NCI-H82 treated with DMSO at 0.1 percent for 48 hours (cell line): ENCODE results near the gene CTSV.
A peak's percentile ranks its signal among the peaks of the same experiment; 100 is the strongest.
"Not testable (repeated sequence)": the region's sequence is repeated elsewhere in the genome, so short reads cannot be mapped to it uniquely, and the experiment has no call there.

Source experiments
- DNase-seq: peaks from one replicate; lab custom pipeline; 2025; ENCODE audit not compliant: unreplicated experiment; lab: John Stamatoyannopoulos, UW

CTSV gene

GRCh38 chr9:97045300-97045699 is 6.4 kb upstream of the CTSV start:
- DNase-seq, result no peak

GRCh38 chr9:97041898-97042297 is 3.0 kb upstream of the CTSV start:
- no peak for DNase-seq

- DNase-seq, result no peak
These were observed 545 bp upstream of the CTSV start for GRCh38 chr9:97039514-97039860.

GRCh38 chr9:97023505-97023904 is 15.4 kb downstream of the CTSV start:
- DNase-seq, result peak; percentile 11

- DNase-seq, result peak; percentile 58
These were observed 25.5 kb downstream of the CTSV start for GRCh38 chr9:97013151-97014132.

- DNase-seq, result not testable (repeated sequence)
These were observed 26.3 kb downstream of the CTSV start for GRCh38 chr9:97012617-97013016.

- DNase-seq, result not testable (repeated sequence)
These were observed 36.7 kb downstream of the CTSV start for GRCh38 chr9:97002195-97002594.

- DNase-seq, result not testable (repeated sequence)
These were observed 37.6 kb downstream of the CTSV start for GRCh38 chr9:97001338-97001737.

- DNase-seq, result not testable (repeated sequence)
These were observed 38.7 kb downstream of the CTSV start for GRCh38 chr9:97000139-97000787.

GRCh38 chr9:96999733-97000132 is 39.2 kb downstream of the CTSV start:
- not testable (repeated sequence) for DNase-seq

- DNase-seq, result peak; percentile 53
These were observed 41.8 kb downstream of the CTSV start for GRCh38 chr9:96997009-96997701.

GRCh38 chr9:96994531-96995016 is 44.4 kb downstream of the CTSV start:
- DNase-seq, result not testable (repeated sequence)

- DNase-seq, result not testable (repeated sequence)
These were observed 46.6 kb downstream of the CTSV start for GRCh38 chr9:96992303-96992702.

- not testable (repeated sequence) for DNase-seq
These were observed 49.1 kb downstream of the CTSV start for GRCh38 chr9:96989747-96990318.

- not testable (repeated sequence) for DNase-seq
These were observed 54.1 kb downstream of the CTSV start for GRCh38 chr9:96984887-96985286.

- not testable (repeated sequence) for DNase-seq
These were observed 54.8 kb downstream of the CTSV start for GRCh38 chr9:96984139-96984538.

GRCh38 chr9:96983496-96984122 is 55.3 kb downstream of the CTSV start:
- DNase-seq, result not testable (repeated sequence)
